ENCODE measurements around the gene MAD1L1.
A peak's percentile ranks its signal among the peaks of the same experiment; 100 is the strongest.
"Not testable (repeated sequence)": the region's sequence is repeated elsewhere in the genome, so short reads cannot be mapped to it uniquely, and the experiment has no call there.

The MAD1L1 gene

GRCh38 chr7:2232766-2233520 lies at the start of gene MAD1L1:
Gene MAD1L1 (minus strand): TSS chr7:2232945. CDS start chr7:2230133, 2,812 bp downstream.
- peak; percentile 92 for DNase-seq

- no peak for DNase-seq
Measured at GRCh38 chr7:2282185-2282751, 49.5 kb upstream of the MAD1L1 start.

GRCh38 chr7:2281541-2281940 lies 48.8 kb upstream of the MAD1L1 start:
- DNase-seq = no peak

GRCh38 chr7:2280424-2280823 lies 47.7 kb upstream of the MAD1L1 start:
- DNase-seq = no peak

GRCh38 chr7:2279896-2280295 lies 47.2 kb upstream of the MAD1L1 start:
- no peak for DNase-seq

GRCh38 chr7:2278026-2278425 lies 45.3 kb upstream of the MAD1L1 start:
- no peak for DNase-seq

GRCh38 chr7:2276107-2276506 lies 43.4 kb upstream of the MAD1L1 start:
- no peak for DNase-seq

- DNase-seq = no peak
Measured at GRCh38 chr7:2275101-2275500, 42.4 kb upstream of the MAD1L1 start.

- no peak for DNase-seq
Measured at GRCh38 chr7:2274666-2275065, 41.9 kb upstream of the MAD1L1 start.

- no peak for DNase-seq
Measured at GRCh38 chr7:2273866-2274265, 41.1 kb upstream of the MAD1L1 start.

GRCh38 chr7:2272031-2272430 lies 39.3 kb upstream of the MAD1L1 start:
- no peak for DNase-seq

- DNase-seq = no peak
Measured at GRCh38 chr7:2271273-2272026, 38.7 kb upstream of the MAD1L1 start.

- DNase-seq = no peak
Measured at GRCh38 chr7:2270495-2270894, 37.8 kb upstream of the MAD1L1 start.

- no peak for DNase-seq
Measured at GRCh38 chr7:2269991-2270460, 37.3 kb upstream of the MAD1L1 start.

- DNase-seq = not testable (repeated sequence)
Measured at GRCh38 chr7:2269089-2269990, 36.6 kb upstream of the MAD1L1 start.

GRCh38 chr7:2266911-2267310 lies 34.2 kb upstream of the MAD1L1 start:
- DNase-seq = peak; percentile 81

GRCh38 chr7:2264158-2264557 lies 31.4 kb upstream of the MAD1L1 start:
- no peak for DNase-seq

- DNase-seq = no peak
Measured at GRCh38 chr7:2263176-2263575, 30.4 kb upstream of the MAD1L1 start.

- DNase-seq = no peak
Measured at GRCh38 chr7:2261611-2262010, 28.9 kb upstream of the MAD1L1 start.

GRCh38 chr7:2260820-2261219 lies 28.1 kb upstream of the MAD1L1 start:
- no peak for DNase-seq

- DNase-seq = no peak
Measured at GRCh38 chr7:2259480-2259879, 26.7 kb upstream of the MAD1L1 start.

- no peak for DNase-seq
Measured at GRCh38 chr7:2258661-2259365, 26.1 kb upstream of the MAD1L1 start.
